Posterior cingulate gyrus (tissue), 11 donors: ENCODE results near the gene SKAP2.

Experiments used
- DNase-seq, 10 donors: peaks; one replicate each; pipeline versions ENCODE4 v3.0.0 to v3.0.0-alpha.2; 2020 to 2021; ENCODE audit warnings: mixed read lengths in 3 of 10
- intact Hi-C: fragments of 100-400 bp; cut with DNase I; formaldehyde crosslinking; loops from one replicate; pipeline ENCODE4 v1.15.1; 2023

The SKAP2 gene

GRCh38 chr7:26779978-26780595 is 84.3 kb downstream of the SKAP2 start:
- intact Hi-C loops, result no loop called here
- no peak for DNase-seq

DNA sequence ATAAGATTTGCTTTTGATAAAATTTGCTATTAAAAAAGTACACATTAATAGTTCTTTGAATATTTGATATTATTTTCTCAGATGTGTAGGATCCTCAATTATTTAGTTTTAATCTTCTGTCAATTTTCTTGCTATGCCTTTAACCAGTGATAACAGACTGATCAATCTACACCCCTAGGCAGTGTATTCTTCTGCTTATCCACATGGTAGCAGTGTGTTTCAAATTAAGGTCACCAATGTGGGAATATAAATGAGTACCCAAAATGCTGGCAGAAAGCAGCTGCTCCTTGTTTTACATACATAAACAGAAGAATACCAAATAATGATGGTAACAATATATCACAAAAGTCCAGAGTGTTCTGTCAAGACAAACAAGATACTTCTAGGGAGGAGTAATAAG is 87.0 kb downstream of the SKAP2 start:
- no peak for DNase-seq
- intact Hi-C loops, result no loop called here

DNA sequence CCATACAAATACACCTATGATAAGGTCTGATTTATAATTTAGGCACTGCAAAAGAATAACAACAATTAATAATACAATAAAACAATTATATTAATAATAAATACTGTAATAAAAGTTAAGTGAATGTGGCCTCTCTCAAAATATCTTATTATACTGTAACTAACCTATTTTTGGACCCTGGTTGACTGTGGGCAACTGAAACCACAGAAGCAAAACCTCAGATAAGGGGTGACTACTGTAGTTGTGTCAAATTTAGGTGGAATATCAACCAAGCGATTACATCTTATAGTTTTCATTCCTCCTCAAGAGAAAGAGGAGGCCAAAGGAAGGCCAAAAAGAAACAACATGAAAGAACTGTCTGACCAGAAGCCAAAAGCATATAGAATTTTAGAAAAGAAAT is 103.9 kb downstream of the SKAP2 start:
- DNase-seq, result no peak
- intact Hi-C loops, result no loop called here

GRCh38 chr7:26759108-26759507 is 105.3 kb downstream of the SKAP2 start:
- no peak for DNase-seq
- intact Hi-C loops, result no loop called here

DNA sequence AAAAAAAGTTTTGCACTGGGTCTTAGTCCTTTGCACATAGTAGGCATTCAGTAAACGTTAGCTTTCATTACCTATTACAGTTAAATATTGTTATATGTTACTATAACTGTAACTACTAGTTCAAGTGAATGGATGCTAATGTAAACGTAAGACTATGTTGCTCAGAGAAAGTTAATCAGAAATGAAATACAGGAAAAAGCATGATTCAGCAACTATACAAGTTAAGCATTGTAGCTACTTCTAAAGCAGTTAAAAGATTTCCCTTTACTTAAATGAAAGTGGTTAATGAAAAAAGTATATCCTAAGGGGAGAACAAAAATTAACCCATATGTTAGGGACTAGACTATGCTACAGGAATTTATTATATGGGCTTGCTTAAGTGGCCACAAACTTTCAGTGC is 121.2 kb downstream of the SKAP2 start:
- no peak for DNase-seq
- intact Hi-C loops, result no loop called here

- intact Hi-C loops, result no loop called here
- DNase-seq, result no peak
Measured at GRCh38 chr7:26735976-26736600, 128.3 kb downstream of the SKAP2 start.

DNA sequence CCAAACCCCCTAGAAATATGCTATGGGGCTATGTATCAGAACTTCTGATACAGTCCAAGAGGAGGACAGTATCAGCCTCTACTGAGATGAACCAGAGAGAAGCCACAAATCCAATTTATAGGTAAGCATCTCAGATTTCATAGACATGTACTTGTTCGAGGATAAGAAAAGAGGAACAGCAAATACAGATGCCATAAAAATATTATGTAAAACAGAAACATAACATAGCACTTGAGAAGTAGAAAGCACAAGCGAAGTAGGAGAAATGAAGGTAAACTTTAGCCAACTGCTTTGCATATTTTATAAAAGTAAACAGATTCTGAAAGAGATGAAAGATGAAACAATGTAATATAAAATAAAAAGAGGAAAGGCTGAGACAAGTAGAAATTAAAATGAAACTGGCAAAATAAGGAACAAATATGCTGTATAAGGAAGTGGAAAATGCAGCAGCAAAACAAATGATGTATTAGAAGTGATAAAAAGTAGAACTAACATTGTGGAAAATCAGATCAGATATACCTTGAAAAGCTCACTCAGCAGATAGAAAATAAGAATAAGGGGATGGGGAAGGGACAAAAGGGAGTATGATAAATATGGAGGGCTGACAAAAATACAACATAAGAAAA is 135.1 kb downstream of the SKAP2 start:
- DNase-seq, result no peak
- intact Hi-C loops, result no loop called here

- DNase-seq, result no peak
- intact Hi-C loops, result no loop called here
Measured at GRCh38 chr7:26726051-26726450, 138.3 kb downstream of the SKAP2 start.

- intact Hi-C loops, result no loop called here
- DNase-seq, result no peak
Measured at GRCh38 chr7:26724795-26725194, 139.6 kb downstream of the SKAP2 start.

DNA sequence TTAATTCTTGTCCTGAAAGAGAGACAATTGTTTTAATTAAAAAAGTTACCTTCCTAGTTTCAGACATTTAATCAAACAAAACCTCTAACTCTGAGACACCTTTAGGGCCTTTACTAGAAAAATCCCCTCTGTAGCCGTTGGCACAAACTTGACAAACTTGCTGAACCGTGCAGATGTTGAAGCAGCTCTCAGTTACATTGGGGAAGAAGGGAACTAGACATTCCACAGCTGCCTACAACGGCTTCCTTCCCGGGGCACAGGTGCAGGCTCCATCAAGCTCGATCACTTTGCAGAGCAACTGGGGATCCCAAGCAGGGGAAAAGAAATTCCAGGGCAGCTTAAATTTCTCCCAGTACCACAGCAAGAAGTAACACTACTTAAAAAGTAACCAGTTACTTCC is 141.3 kb downstream of the SKAP2 start:
- intact Hi-C loops, result no loop called here
- DNase-seq, result no peak

- no peak for DNase-seq
- intact Hi-C loops, result no loop called here
Measured at GRCh38 chr7:26721450-26721849, 142.9 kb downstream of the SKAP2 start.

- intact Hi-C loops, result no loop called here
- DNase-seq, result no peak
Measured at GRCh38 chr7:26718063-26718462, 146.3 kb downstream of the SKAP2 start.

DNA sequence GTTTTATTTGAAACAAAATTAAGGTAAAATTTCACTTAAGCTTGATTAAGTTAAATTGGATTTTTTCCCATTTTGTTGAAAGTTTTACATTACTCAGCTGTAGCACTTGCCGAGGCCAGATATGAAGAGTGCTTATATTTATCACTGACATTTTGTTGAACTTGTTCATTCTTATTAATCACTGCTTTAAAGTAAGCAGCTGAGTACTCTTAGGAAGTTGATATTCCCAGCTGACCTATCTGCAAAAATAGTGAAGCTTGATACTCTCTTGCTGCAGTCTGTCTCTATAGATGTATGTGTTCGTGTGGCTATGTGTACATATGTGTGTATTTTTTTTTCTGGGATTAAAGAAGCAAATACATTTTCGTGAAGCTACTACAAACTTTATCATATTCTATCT is 150.0 kb downstream of the SKAP2 start:
- DNase-seq, result no peak
- intact Hi-C loops, result no loop called here

- intact Hi-C loops, result no loop called here
Measured at GRCh38 chr7:26714006-26714405, 150.4 kb downstream of the SKAP2 start.

GRCh38 chr7:26709210-26709990 is 155.0 kb downstream of the SKAP2 start:
- DNase-seq, result no peak
- intact Hi-C loops, result no loop called here

More at GRCh38 chr7:26714006-26714405, 150.4 kb downstream of the SKAP2 start:
- DNase-seq, result no peak

- intact Hi-C loops, result no loop called here
- DNase-seq, result no peak
Measured at GRCh38 chr7:26705567-26705966, 158.8 kb downstream of the SKAP2 start.

GRCh38 chr7:26704786-26705185 is 159.6 kb downstream of the SKAP2 start:
- DNase-seq, result no peak
- intact Hi-C loops, result no loop called here

- no peak for DNase-seq
- intact Hi-C loops, result no loop called here
Measured at GRCh38 chr7:26704036-26704435, 160.4 kb downstream of the SKAP2 start.

DNA sequence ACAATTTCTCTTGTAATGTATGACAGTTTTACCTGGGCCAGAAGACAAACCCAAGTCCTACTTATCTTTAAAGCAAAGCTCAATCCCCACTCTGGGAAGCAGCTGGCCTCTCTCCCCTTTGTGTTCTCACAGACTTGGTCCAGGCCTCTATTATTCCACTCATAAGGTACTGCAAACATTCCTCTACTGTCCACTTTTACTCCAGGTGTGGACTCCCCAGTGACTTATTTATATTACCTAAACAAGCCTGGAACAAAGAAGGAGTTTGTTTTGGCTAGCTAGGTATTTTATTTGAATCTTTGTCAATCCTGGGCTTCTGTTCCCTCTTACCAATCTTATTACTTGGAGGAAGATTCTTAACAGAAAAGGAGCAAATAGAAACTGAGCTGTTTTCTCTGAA is 163.5 kb downstream of the SKAP2 start:
- intact Hi-C loops, result no loop called here
- DNase-seq, result no peak

DNA sequence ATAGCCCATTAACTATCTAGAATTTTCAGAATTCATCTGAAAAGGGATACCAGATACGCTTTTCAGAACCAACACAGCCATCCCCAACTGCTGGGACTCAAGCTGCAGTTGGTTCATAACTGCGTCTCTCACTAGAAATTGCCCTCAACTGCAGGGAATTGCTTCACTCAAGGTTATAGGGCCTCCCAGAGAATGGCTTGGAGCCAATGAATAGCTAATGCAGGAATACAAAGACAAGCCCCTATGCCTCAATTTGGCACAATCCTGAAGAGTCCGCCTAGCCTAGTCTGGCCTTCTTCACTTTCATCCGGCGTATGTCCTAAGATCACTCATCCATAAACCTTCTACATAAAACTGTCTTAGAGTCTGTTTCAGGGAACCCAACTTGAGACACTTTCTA is 164.0 kb downstream of the SKAP2 start:
- intact Hi-C loops, result no loop called here
- no peak for DNase-seq

GRCh38 chr7:26699766-26700165 is 164.6 kb downstream of the SKAP2 start:
- no peak for DNase-seq
- intact Hi-C loops, result no loop called here

DNA sequence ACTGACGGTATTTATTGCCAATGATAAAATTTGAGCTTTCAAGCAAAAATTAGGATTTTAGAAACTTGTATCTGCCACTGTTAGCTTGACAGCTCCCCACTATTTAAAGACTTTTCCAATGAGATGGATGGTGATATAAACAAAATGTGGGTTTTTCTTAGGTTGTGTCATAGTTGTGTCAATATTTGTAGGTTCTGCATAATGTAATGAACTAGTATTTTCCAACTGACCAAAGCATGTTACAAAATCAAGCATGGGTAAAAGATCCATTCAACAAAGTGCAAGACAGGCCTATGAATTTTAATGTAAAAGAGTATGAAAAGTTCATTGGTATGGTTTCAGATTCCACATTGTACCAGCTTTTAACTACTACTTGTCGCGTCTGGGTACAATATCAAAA is 165.6 kb downstream of the SKAP2 start:
- intact Hi-C loops, result no loop called here
- no peak for DNase-seq
